NCI-H2029 (cell line): ENCODE data around the gene LURAP1L.
"Not testable (repeated sequence)": the region's sequence is repeated elsewhere in the genome, so short reads cannot be mapped to it uniquely, and the experiment has no call there.

ENCODE experiments used
- DNase-seq: peaks from one replicate; lab custom pipeline; 2025; lab: John Stamatoyannopoulos, UW

The LURAP1L gene

GRCh38 chr9:12860998-12861397 is 86.2 kb downstream of the LURAP1L start:
- DNase-seq = no peak

- DNase-seq = no peak
Observed at GRCh38 chr9:12862611-12863410, 88.0 kb downstream of the LURAP1L start.

DNA sequence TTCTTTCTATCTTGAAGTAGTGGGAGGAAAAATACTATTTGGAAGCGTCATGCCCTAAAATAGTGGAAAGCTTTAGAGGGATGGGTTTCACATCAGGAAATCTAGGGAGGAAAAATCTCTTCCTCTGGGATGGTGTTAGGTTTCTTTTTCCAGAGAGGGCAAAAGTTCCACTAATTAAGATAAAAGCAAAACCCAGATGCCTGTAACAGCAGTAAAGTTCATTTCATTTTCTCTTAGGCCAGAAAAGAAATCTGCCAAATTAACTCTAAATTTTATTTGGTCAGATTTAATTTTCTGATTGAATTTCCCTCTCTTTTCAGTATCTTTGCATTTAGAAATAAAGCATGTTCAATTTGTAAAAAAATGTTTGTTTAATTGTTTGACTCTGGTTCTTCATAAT is 88.8 kb downstream of the LURAP1L start:
- DNase-seq = no peak

- not testable (repeated sequence) for DNase-seq
Observed at GRCh38 chr9:12865380-12865779, 90.6 kb downstream of the LURAP1L start.
